ENCODE results near the gene ARL5C.

Gene ARL5C

DNA sequence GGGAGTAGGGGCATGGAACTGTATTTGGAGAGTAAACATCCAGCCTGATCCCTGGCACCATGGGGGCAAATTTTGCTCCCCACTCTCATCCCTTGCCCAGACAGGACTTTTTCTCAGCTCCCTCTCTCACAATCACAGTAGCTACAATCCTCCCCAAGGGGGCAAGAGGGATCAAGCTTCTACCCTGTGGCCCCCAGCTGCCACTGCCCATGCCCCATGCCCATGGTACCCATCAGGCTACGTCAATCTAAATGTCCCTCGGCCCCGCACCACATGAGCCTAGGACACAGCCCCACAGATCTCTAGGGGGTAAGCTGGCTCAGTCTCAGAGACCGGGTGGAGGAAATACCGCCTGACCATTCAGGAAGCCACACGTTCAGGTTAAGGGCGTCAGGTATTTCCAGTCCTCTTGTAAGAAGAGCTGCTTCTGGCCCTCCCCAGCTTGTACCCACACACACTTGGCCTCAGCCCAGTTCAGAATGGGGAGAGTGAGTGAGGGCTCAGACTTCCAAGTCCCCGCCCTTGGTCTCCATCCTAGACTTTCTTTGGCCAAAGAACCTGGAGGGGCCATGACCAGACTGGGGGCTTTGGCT is 29.7 kb upstream of the ARL5C start:
- ATAC-seq: no peak
- no peak for TF ChIP-seq BACH2 (CRISPR knock-in tag; IDR thresholded peaks at IDR 0.05; ENCODE audit: borderline replicate concordance)
- no peak for TF ChIP-seq ZNF565 (CRISPR knock-in tag; conservative IDR thresholded peaks at IDR 0.05; ENCODE audit: low read depth)
- no peak for TF ChIP-seq ESRRG (CRISPR knock-in tag; IDR thresholded peaks at IDR 0.05)
- TF ChIP-seq TOX (CRISPR knock-in tag; IDR thresholded peaks at IDR 0.05; ENCODE audit: borderline replicate concordance): no peak

GRCh38 chr17:39194985-39195524 is 29.1 kb upstream of the ARL5C start:
- TF ChIP-seq, protein P1, sequence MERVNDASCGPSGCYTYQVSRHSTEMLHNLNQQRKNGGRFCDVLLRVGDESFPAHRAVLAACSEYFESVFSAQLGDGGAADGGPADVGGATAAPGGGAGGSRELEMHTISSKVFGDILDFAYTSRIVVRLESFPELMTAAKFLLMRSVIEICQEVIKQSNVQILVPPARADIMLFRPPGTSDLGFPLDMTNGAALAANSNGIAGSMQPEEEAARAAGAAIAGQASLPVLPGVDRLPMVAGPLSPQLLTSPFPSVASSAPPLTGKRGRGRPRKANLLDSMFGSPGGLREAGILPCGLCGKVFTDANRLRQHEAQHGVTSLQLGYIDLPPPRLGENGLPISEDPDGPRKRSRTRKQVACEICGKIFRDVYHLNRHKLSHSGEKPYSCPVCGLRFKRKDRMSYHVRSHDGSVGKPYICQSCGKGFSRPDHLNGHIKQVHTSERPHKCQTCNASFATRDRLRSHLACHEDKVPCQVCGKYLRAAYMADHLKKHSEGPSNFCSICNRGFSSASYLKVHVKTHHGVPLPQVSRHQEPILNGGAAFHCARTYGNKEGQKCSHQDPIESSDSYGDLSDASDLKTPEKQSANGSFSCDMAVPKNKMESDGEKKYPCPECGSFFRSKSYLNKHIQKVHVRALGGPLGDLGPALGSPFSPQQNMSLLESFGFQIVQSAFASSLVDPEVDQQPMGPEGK (CRISPR knock-in tag; IDR thresholded peaks at IDR 0.05; ENCODE audit: borderline replicate concordance): no peak
- TF ChIP-seq TOX (CRISPR knock-in tag; IDR thresholded peaks at IDR 0.05; ENCODE audit: borderline replicate concordance) (no peak), ZNF565 (CRISPR knock-in tag; conservative IDR thresholded peaks at IDR 0.05; ENCODE audit: low read depth) (no peak), GLIS3 (CRISPR knock-in tag; IDR thresholded peaks at IDR 0.05) (no peak), OSR1 (CRISPR knock-in tag; IDR thresholded peaks at IDR 0.05) (no peak), SNAI2 (CRISPR knock-in tag; IDR thresholded peaks at IDR 0.05) (no peak), CSDC2 (CRISPR knock-in tag; IDR thresholded peaks at IDR 0.05) (no peak), ZC3H10 (CRISPR knock-in tag; IDR thresholded peaks at IDR 0.05) (no peak), ZFP3 (CRISPR knock-in tag; IDR thresholded peaks at IDR 0.05) (no peak)
- TF ChIP-seq, protein P2, sequence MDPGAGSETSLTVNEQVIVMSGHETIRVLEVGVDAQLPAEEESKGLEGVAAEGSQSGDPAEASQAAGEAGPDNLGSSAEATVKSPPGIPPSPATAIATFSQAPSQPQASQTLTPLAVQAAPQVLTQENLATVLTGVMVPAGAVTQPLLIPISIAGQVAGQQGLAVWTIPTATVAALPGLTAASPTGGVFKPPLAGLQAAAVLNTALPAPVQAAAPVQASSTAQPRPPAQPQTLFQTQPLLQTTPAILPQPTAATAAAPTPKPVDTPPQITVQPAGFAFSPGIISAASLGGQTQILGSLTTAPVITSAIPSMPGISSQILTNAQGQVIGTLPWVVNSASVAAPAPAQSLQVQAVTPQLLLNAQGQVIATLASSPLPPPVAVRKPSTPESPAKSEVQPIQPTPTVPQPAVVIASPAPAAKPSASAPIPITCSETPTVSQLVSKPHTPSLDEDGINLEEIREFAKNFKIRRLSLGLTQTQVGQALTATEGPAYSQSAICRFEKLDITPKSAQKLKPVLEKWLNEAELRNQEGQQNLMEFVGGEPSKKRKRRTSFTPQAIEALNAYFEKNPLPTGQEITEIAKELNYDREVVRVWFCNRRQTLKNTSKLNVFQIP (CRISPR knock-in tag; IDR thresholded peaks at IDR 0.05; ENCODE audit: borderline replicate concordance, low read depth): no peak
- no peak for ATAC-seq

DNA sequence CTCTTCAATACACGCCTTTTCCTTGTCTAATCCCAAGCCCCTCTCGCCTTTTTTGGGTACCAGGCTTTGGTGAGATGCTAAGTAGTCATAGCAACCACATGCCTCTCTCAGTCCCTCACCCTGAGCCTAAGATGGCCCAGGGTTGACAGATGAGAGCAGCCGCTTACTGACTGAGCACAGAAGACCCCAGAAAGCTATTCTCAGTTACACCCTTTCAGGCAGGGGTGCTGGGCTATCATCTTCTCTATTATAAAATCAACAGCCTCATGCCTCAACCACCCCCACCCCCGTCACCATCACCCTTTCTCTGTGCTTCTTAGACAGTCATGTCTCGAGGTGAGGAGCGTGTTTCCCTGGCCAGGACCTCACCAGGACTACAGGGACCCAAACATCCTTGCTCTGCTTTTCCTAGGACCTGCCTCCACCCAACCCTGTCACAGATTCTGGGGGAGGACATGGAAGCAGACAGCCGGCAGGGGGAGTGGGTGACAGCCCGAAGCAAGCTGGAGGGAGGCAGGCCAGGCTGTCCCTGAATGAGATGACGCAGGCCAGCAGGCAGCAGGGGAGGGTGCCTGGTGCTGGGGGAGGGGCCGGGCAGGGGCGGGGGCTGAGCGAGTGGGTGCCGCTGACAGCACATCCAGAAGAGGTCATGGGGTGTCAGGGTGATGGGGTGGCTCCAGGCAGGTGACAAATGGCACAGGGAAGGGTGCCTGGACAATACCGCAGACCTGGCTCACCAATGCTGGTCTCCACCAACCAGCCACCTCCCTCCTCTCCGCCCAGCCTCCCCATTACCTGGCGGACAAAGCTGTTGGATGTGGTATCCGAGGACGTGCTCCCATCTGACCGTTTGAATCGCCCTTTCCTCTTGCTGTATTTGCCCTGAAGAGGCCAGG is 28.4 kb upstream of the ARL5C start:
- no peak for TF ChIP-seq ZFP3 (CRISPR knock-in tag; IDR thresholded peaks at IDR 0.05)
- no peak for TF ChIP-seq TOX (CRISPR knock-in tag; IDR thresholded peaks at IDR 0.05; ENCODE audit: borderline replicate concordance)
- TF ChIP-seq ESRRG (CRISPR knock-in tag; IDR thresholded peaks at IDR 0.05): no peak
- no peak for TF ChIP-seq OSR1 (CRISPR knock-in tag; IDR thresholded peaks at IDR 0.05)
- TF ChIP-seq, protein P3, sequence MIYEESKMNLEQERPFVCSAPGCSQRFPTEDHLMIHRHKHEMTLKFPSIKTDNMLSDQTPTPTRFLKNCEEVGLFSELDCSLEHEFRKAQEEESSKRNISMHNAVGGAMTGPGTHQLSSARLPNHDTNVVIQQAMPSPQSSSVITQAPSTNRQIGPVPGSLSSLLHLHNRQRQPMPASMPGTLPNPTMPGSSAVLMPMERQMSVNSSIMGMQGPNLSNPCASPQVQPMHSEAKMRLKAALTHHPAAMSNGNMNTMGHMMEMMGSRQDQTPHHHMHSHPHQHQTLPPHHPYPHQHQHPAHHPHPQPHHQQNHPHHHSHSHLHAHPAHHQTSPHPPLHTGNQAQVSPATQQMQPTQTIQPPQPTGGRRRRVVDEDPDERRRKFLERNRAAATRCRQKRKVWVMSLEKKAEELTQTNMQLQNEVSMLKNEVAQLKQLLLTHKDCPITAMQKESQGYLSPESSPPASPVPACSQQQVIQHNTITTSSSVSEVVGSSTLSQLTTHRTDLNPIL (CRISPR knock-in tag; IDR thresholded peaks at IDR 0.05; ENCODE audit: low read depth): no peak
- no peak for TF ChIP-seq SNAI2 (CRISPR knock-in tag; IDR thresholded peaks at IDR 0.05)
- TF ChIP-seq, protein P1 (CRISPR knock-in tag; IDR thresholded peaks at IDR 0.05; ENCODE audit: borderline replicate concordance): no peak
- TF ChIP-seq, protein P2 (CRISPR knock-in tag; IDR thresholded peaks at IDR 0.05; ENCODE audit: borderline replicate concordance, low read depth): no peak
- no peak for ATAC-seq

DNA sequence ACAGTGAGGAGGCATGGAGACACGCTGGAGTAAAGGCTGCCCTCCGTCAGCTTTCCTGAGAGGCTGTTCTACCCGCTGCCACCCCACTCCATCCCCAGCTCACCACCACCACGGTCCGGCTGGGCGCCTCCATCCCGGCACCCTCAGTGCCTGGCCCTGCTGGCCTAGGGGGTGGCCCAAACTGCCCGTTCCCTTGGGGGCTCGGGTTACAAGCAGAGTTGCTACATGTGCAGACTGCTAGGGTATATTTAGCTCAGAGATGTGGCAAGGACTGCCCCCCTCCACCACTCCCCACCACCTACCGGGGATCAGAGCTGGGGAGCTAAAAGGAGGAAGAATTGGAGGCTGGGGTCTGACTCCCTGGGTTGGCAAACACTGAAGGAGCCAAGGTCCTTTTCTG is 27.4 kb upstream of the ARL5C start:
- no peak for ATAC-seq
- TF ChIP-seq, protein P3 (CRISPR knock-in tag; IDR thresholded peaks at IDR 0.05; ENCODE audit: low read depth): no peak
- no peak for TF ChIP-seq ARNTL (CRISPR knock-in tag; IDR thresholded peaks at IDR 0.05; ENCODE audit: borderline replicate concordance, low read depth)
- TF ChIP-seq ZNF8 (CRISPR knock-in tag; IDR thresholded peaks at IDR 0.05): no peak
- no peak for TF ChIP-seq ZC3H10 (CRISPR knock-in tag; IDR thresholded peaks at IDR 0.05)
- no peak for TF ChIP-seq PPARA (CRISPR knock-in tag; IDR thresholded peaks at IDR 0.05; ENCODE audit: borderline replicate concordance)
- no peak for TF ChIP-seq ZNF70 (CRISPR knock-in tag; IDR thresholded peaks at IDR 0.05)
- TF ChIP-seq, protein P1 (CRISPR knock-in tag; IDR thresholded peaks at IDR 0.05; ENCODE audit: borderline replicate concordance): no peak
- no peak for TF ChIP-seq TOX (CRISPR knock-in tag; IDR thresholded peaks at IDR 0.05; ENCODE audit: borderline replicate concordance)
- no peak for TF ChIP-seq OSR1 (CRISPR knock-in tag; IDR thresholded peaks at IDR 0.05)
- TF ChIP-seq BACH2 (CRISPR knock-in tag; IDR thresholded peaks at IDR 0.05; ENCODE audit: borderline replicate concordance): no peak
